HepG2 (cell line): ENCODE results near the gene SLC1A2. TPM values are rescaled to one million over a fixed set of nuclear protein-coding genes. Genes with fewer than 3 reads are reported as not detected.
A peak's percentile ranks its signal among the peaks of the same experiment; 100 is the strongest.
"Not testable (repeated sequence)": the region's sequence is repeated elsewhere in the genome, so short reads cannot be mapped to it uniquely, and the experiment has no call there.

ENCODE experiments used
- ATAC-seq: fragments of 200-7000 bp; cut with Tn5 transposase; 3 replicates; pipeline ENCODE4 v1.9.1; 2020; ENCODE audit warnings: mild to moderate bottlenecking, moderate library complexity
- BruUV-seq: library from RNA; stranded (reverse); fragments of 400-500 nt; replicated peaks from 2 replicates; lab custom pipeline; 2021; lab: Mats Ljungman, UMichigan
- CTCF ChIA-PET: fragments of 300-600 bp; formaldehyde crosslinking; extraction: SDS; loops from one replicate; lab custom pipeline; 2021; ENCODE audit warnings: low total read pairs, inconsistent platforms, low intra/inter-chr PET ratio; lab: Yijun Ruan, JAX
- POLR2A ChIA-PET: fragments of 350-600 bp; sonication (Branson Sonifier 250); formaldehyde crosslinking; loops from one replicate; lab custom pipeline; 2020; ENCODE audit warnings: antibody characterized with exemption, inconsistent platforms; lab: Yijun Ruan, JAX
- DNase-seq: peaks from one replicate; pipeline ENCODE4 v3.0.0-alpha.2; 2015; ENCODE audit warnings: low spot score
- FAIRE-seq: peaks from 3 replicates; lab custom pipeline; 2011; peaks lifted over from hg19 to GRCh38; lab: Jason Lieb, UNC
- H2AFZ ChIP-seq: one replicate; pipeline ENCODE4 v1.6.1; 2011; ENCODE audit warnings: low read length, inconsistent platforms
- H3K27ac ChIP-seq: fragments of 300-600 bp; 3 replicates; pipeline ENCODE4 v1.8.0; 2011; ENCODE audit warnings: mixed run types, mild to moderate bottlenecking, mixed read lengths, low read length, inconsistent platforms; ENCODE audit not compliant: insufficient read depth; ENCODE audit errors: extremely low read length
- H3K27me3 ChIP-seq, 2 experiments: fragments of 200-600 bp in 1 of 2; 2 replicates in 1 of 2; 3 replicates in 1 of 2; pipeline versions ENCODE4 v1.6.0 to v1.8.0; 2011; ENCODE audit warnings: low read length in 2 of 2, mild to moderate bottlenecking in 2 of 2, moderate library complexity in 2 of 2, inconsistent platforms in 1 of 2; ENCODE audit not compliant: insufficient read depth in 2 of 2, control insufficient read depth in 1 of 2
- H3K36me3 ChIP-seq, 2 experiments: fragments of 200-600 bp in 1 of 2; replicated peaks in 1 of 2; 2 replicates in 1 of 2; 3 replicates in 1 of 2; pipeline versions ENCODE4 v1.5.1 to v1.8.0; 2011; ENCODE audit warnings: low read length in 2 of 2, inconsistent platforms in 1 of 2; ENCODE audit not compliant: insufficient read depth in 2 of 2, control insufficient read depth in 1 of 2
- H3K4me1 ChIP-seq: 2 replicates; pipeline ENCODE4 v1.5.1; 2012; ENCODE audit warnings: low read length, inconsistent platforms; ENCODE audit not compliant: insufficient read depth
- H3K4me2 ChIP-seq: 2 replicates; pipeline ENCODE4 v1.6.0; 2011; ENCODE audit warnings: low read depth, low read length, inconsistent platforms
- H3K4me3 ChIP-seq, 3 experiments: fragments of 200-600 bp in 1 of 3; sonication (generic), shearing (Covaris generic) in 1 of 3; replicated peaks in 1 of 3; 2 replicates each; pipeline ENCODE4 v1.5.1; 2011 to 2016; ENCODE audit warnings: low read length in 3 of 3, inconsistent platforms in 2 of 3, low read depth in 2 of 3, mild to moderate bottlenecking in 2 of 3, control low read depth in 1 of 3, mixed read lengths in 1 of 3; ENCODE audit not compliant: insufficient read depth in 1 of 3
- H3K79me2 ChIP-seq: one replicate; pipeline ENCODE4 v1.6.1; 2011; ENCODE audit warnings: low read length, inconsistent platforms; ENCODE audit not compliant: insufficient read depth
- H3K9ac ChIP-seq: 2 replicates; pipeline ENCODE4 v1.6.0; 2011; ENCODE audit warnings: mild to moderate bottlenecking, low read depth, low read length, inconsistent platforms; ENCODE audit not compliant: insufficient read depth
- H3K9me3 ChIP-seq: 2 replicates; pipeline ENCODE4 v1.5.1; 2012; ENCODE audit warnings: mild to moderate bottlenecking, low read length
- H4K20me1 ChIP-seq: 2 replicates; pipeline ENCODE4 v1.6.0; 2011; ENCODE audit warnings: inconsistent platforms, mild to moderate bottlenecking, low read length, moderate library complexity; ENCODE audit not compliant: insufficient read depth
- CEBPB ChIP-seq: IDR thresholded peaks from 2 replicates; pipeline ENCODE4 v1.6.1; 2011; ENCODE audit warnings: low read depth, low read length, improper control_type of control experiment, borderline replicate concordance
- ZNF629 ChIP-seq: sonication (generic); formaldehyde crosslinking; conservative IDR thresholded peaks from 2 replicates; pipeline ENCODE4 v1.5.0; 2020; ENCODE audit warnings: missing genetic modification reagents
- ZNF780A ChIP-seq: sonication (generic); formaldehyde crosslinking; IDR thresholded peaks from 2 replicates; pipeline ENCODE4 v1.8.0; 2022; ENCODE audit warnings: mild to moderate bottlenecking, missing genetic modification reagents, moderate library complexity
- WGBS: methylation state at CpG from one replicate; pipeline ENCODE4 v1.1.6; 2017; ENCODE audit warnings: low lambda C conversion rate; 5-methylcytosine and 5-hydroxymethylcytosine counted together
- in situ Hi-C: cut with HindIII; loops from 2 replicates; pipeline ENCODE4 v1.10.0; 2017; ENCODE audit warnings: low pct_unique_long_range_greater_than_20kb; ENCODE audit not compliant: extremely low pct_ligation_motif_present
- intact Hi-C: fragments of 100-400 bp; cut with micrococcal nuclease; formaldehyde crosslinking; loops from one replicate; pipeline ENCODE4 v1.10.0; 2022; ENCODE audit not compliant: unreplicated experiment
- polyA plus RNA-seq, 8 experiments: library from polyadenylated mRNA; depleted of rRNA in 3 of 8; stranded (reverse) in 7 of 8; unstranded in 1 of 8; fragments of >200 nt; fragmentation: Illumina TruSeq in 4 of 8; extraction: Trizol in 4 of 8; gene quantifications; 2 replicates each; pipeline versions ENCODE4 v1.2.1 to v1.2.3, GENCODE V29; 2011 to 2016; ENCODE audit warnings: low read depth in 4 of 8, missing spikeins in 1 of 8, mixed read lengths in 1 of 8; ENCODE audit not compliant: insufficient read depth in 1 of 8
- total RNA-seq, 5 experiments: library from RNA; depleted of rRNA; stranded (reverse); fragments of >200 nt; fragmentation: Illumina TruSeq; extraction: Trizol; gene quantifications; 2 replicates each; pipeline ENCODE4 v1.2.3, GENCODE V29; 2016; ENCODE audit warnings: low read depth in 1 of 5

Gene SLC1A2
- total and polyA plus RNA-seq, 2 of the 13 experiments (the other 11 are each of a cell fraction or from before 2014, with no cell fraction given), result 23.2 to 43.2 TPM

DNA sequence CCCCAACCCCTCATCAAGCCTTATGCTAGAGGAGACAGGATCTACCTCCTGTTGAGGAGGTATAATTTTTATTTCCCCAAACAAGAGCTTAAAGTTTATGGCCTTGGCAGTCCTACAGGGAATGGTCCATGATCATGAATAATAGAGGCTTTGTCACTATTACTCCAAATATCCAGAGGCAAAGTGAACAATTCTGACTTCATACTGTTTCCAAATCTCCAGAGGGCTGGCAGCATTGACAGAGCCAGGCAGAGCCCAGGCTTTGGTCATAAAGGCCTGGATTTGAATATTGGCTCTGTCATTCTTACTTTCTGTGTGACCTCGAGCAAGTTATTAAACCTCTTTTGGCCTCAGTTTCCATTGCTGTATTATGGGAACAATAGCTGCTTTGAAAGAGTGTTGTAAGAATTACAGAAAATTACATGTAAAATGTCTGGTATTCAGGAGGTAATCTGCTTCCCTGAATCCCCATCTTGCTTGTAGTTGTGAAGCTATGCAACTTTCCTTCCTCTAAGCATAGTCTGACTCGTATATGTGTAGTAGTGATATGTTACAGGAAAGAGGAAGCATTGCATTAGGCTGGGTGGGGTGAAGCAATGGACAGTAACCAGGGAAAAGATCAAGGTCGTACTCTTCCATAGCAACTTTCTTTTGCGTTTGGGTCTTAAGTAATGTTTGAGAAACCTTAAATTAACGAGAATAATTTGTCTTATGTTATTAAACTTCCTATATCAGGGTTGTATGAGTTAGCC is 191.6 kb downstream of the SLC1A2 start:
- Histone ChIP-seq H3K9ac (no peak overlapping the region), H4K20me1 (no peaks in the 10 kb centered on the region), H3K27me3 (peaks cover 0 to 3% of the 10 kb centered on the region in 2 experiments; a peak in 2 of 5 replicates), H3K4me1 (peaks cover 27% of the 10 kb centered on the region; the same call in 1 of the 2 replicates), H3K4me2 (no peak overlapping the region), H3K27ac (no peak overlapping the region), H3K79me2 (no peaks in the 10 kb centered on the region), H2AFZ (no peak overlapping the region)
- CTCF ChIA-PET, result no interaction called here
- in situ Hi-C loops, result no loop called here
- no TSS peak for BruUV-seq
- TF ChIP-seq ZNF780A (CRISPR knock-in tag), result no peak
- peak; percentile 76 for TF ChIP-seq CEBPB
- TF ChIP-seq ZNF629 (CRISPR knock-in tag), result 0 out of 2 replicates have a peak, but pooled peaks have one; percentile 27
- TF ChIP-seq, all 625 proteins: peak for 2
- intact Hi-C loops, result loop anchor here (2.0 kb wide), 1 partner anchor 33 kb away; no protein-coding TSS in a partner anchor
- ATAC-seq, result no peak; the same call in 2 of the 3 replicates
- Histone ChIP-seq H3K36me3 (no peaks in the 10 kb centered on the region), H3K9me3 (no peaks in the 10 kb centered on the region), H3K4me3 (no peak overlapping the region)
- POLR2A ChIA-PET, result no interaction called here
- FAIRE-seq, result no peak
- no peak for DNase-seq
- 16% methylated on average over 5 of the region's 5 CpGs for WGBS

DNA sequence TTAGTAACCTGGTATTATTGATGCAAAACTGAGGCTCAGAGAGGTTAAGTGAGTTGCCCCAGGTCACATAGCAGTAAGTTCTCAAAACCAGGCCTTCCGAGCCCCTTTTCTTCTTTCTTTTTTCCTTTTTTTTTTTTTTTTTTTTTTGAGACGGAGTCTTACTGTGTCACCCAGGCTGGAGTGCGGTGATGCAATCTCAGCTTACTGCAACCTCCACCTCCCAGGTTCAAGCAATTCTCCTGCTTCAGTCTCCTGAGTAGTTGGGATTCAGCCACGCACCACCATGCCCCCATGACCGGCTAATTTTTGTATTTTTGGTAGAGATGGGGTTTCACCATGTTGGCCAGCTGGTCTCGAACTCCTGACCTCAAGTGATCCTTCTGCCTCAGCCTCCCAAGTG is 192.6 kb downstream of the SLC1A2 start:
- H3K9ac ChIP-seq, H3K27ac ChIP-seq, H4K20me1 ChIP-seq, H2AFZ ChIP-seq, H3K79me2 ChIP-seq, H3K9me3 ChIP-seq, H3K36me3 ChIP-seq, ATAC-seq, POLR2A ChIA-PET, DNase-seq, BruUV-seq, H3K4me2 ChIP-seq, in situ Hi-C loops, H3K27me3 ChIP-seq, CTCF ChIA-PET, FAIRE-seq, H3K4me3 ChIP-seq: not testable (repeated sequence)
- 39% methylated on average over 6 of the region's 6 CpGs for WGBS
- intact Hi-C loops, result loop anchor here (2.0 kb wide), 1 partner anchor 34 kb away; no protein-coding TSS in a partner anchor
- H3K4me1 ChIP-seq, result peaks cover 17% of the 10 kb centered on the region; the same call in 1 of the 2 replicates
